ENCODE measurements around the gene SH3GL2. TPM values are rescaled to one million over a fixed set of nuclear protein-coding genes. Genes with fewer than 3 reads are reported as not detected.
"Not testable (repeated sequence)": the region's sequence is repeated elsewhere in the genome, so short reads cannot be mapped to it uniquely, and the experiment has no call there.

The SH3GL2 gene
- total and polyA plus RNA-seq, 4 donors, result 0.10 TPM; not detected in 3

DNA sequence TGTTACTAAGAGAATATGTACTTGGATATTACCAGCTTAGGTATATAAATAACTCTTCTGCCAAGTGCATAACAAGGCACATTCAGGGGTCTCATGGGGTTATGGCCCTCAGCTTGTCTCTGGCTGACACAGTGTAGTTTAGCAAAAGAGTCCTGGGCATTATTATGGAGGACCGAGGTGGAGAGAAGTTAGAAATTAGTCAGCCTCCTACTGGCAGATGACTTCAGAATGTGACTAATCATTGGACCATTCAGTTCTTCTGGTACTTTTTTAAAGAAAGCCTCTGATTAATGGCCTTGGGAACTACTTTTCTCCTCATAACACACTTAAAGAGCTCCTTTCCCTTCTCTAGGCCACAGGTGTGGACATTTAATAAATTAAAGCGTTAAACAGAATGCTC is 178.9 kb downstream of the SH3GL2 start:
- no peak overlapping the region for H3K4me3 ChIP-seq (ENCODE audit: low read length in 2 of 2)
- ATAC-seq (ENCODE audit: low FRiP score) (no peak), DNase-seq (no peak)
- intact Hi-C loops (cut with DNase I), result no loop called here
- no peak overlapping the region for H3K27ac ChIP-seq (ENCODE audit: low read depth in 1 of 2, low read length in 2 of 2)
- WGBS, 2 donors, result 70 to 90% methylated on average over 2 of the region's 2 CpGs
- H3K36me3 ChIP-seq (ENCODE audit: control insufficient read depth in 1 of 2, insufficient read depth in 2 of 2, low read length in 1 of 2), result no peaks in the 10 kb centered on the region
- no peaks in the 10 kb centered on the region for H3K4me1 ChIP-seq (ENCODE audit: control insufficient read depth in 1 of 2, insufficient read depth in 2 of 2, low read length in 2 of 2)
- no peaks in the 10 kb centered on the region for H3K27me3 ChIP-seq (ENCODE audit: control insufficient read depth in 1 of 2, insufficient read depth in 2 of 2, low read length in 1 of 2)
- H3K9me3 ChIP-seq (ENCODE audit: control insufficient read depth, low read length), result no peaks in the 10 kb centered on the region

DNA sequence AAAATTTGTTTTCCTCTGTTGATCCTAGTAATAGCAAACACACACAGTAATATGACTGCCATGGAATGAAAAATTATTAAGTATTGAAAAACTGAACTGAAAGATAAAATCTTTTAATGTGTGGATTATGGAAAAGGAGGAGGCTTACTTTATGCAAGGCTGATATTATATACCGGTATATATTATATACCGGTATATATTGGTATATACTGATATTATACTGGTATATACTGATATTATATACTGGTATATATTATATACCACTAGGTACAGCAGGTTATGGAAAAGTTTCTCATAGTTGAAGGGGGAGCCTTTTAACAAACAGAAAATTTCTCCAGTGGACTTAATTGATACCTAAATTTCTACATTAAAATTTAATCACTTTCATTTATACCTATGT is 181.4 kb downstream of the SH3GL2 start:
- Histone ChIP-seq H3K4me1 (ENCODE audit: control insufficient read depth in 1 of 2, insufficient read depth in 2 of 2, low read length in 2 of 2) (no peaks in the 10 kb centered on the region), H3K9me3 (ENCODE audit: control insufficient read depth, low read length) (no peaks in the 10 kb centered on the region), H3K36me3 (ENCODE audit: control insufficient read depth in 1 of 2, insufficient read depth in 2 of 2, low read length in 1 of 2) (no peaks in the 10 kb centered on the region), H3K4me3 (ENCODE audit: low read length in 2 of 2) (no peak overlapping the region), H3K27ac (ENCODE audit: low read depth in 1 of 2, low read length in 2 of 2) (no peak overlapping the region), H3K27me3 (ENCODE audit: control insufficient read depth in 1 of 2, insufficient read depth in 2 of 2, low read length in 1 of 2) (peaks cover 0 to 2% of the 10 kb centered on the region in 2 donors)
- ATAC-seq (ENCODE audit: low FRiP score) (no peak), DNase-seq (no peak)
- WGBS, 2 donors, result 96 to 97% methylated on average over 2 of the region's 2 CpGs
- intact Hi-C loops (cut with DNase I), result no loop called here

DNA sequence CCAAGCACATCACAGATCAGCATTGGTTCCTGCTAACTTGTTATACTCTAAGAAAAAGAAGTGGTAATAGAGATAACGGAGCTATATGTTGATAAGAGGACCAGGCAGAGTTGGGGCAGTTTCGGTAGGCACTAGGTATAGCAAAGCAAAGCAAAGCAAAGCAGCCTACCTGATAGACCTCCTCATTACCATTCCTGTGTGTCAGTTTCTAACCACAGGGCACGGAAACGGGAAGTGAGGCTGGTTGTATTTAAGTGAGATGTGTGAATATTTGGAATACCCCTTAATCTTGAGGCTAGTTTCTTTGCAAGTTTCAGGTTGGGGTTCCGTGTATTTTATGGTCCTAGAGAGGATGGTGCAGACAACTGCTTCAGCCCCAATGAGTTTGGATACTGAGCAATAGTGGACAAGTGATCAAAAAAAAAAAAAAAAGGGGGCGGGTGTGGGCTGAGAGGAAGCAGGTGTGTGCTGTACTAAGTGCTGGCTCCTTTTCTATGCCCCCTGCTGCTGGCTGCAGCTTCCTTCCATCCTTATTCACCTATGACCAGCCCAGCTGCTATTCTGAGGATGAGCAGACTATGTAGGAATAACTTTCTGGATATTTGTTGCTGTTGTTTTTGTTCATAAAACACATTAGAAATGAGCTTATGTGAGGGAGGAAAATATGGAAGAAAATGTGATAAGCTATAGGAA is 183.3 kb downstream of the SH3GL2 start:
- no peak for DNase-seq
- no peaks in the 10 kb centered on the region for H3K36me3 ChIP-seq (ENCODE audit: control insufficient read depth in 1 of 2, insufficient read depth in 2 of 2, low read length in 1 of 2)
- peaks cover 0 to 3% of the 10 kb centered on the region in 2 donors for H3K27me3 ChIP-seq (ENCODE audit: control insufficient read depth in 1 of 2, insufficient read depth in 2 of 2, low read length in 1 of 2)
- no peaks in the 10 kb centered on the region for H3K9me3 ChIP-seq (ENCODE audit: control insufficient read depth, low read length)
- H3K4me3 ChIP-seq (ENCODE audit: low read length in 2 of 2), result no peak overlapping the region
- H3K27ac ChIP-seq (ENCODE audit: low read depth in 1 of 2, low read length in 2 of 2), result no peak overlapping the region
- no peak for ATAC-seq (ENCODE audit: low FRiP score)
- 65 to 73% methylated on average over 6 of the region's 6 CpGs for WGBS, 2 donors
- H3K4me1 ChIP-seq (ENCODE audit: control insufficient read depth in 1 of 2, insufficient read depth in 2 of 2, low read length in 2 of 2), result no peaks in the 10 kb centered on the region
- intact Hi-C loops (cut with DNase I), result no loop called here

DNA sequence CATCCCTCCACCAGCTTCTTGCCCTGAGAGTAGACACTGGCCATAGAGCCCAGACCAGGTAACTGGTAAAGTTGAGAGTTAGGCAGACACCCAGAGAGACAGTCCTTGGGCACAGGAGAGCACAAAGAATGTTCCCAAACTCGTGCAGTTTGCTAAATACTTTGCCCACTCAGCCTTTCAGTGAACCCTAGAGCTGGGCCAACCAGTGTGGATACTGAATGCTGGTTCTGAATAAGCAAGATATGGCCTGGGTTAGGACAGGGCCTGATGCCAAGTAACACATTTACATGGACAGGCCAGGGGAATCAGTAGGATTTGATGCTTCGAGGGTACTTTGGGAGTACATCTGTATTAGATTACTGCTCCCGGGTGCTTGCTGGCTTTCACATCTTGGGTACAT is 185.4 kb downstream of the SH3GL2 start:
- no peaks in the 10 kb centered on the region for H3K36me3 ChIP-seq (ENCODE audit: control insufficient read depth in 1 of 2, insufficient read depth in 2 of 2, low read length in 1 of 2)
- H3K27me3 ChIP-seq (ENCODE audit: control insufficient read depth in 1 of 2, insufficient read depth in 2 of 2, low read length in 1 of 2), result peaks cover 0 to 3% of the 10 kb centered on the region in 2 donors
- H3K9me3 ChIP-seq (ENCODE audit: control insufficient read depth, low read length), result no peaks in the 10 kb centered on the region
- intact Hi-C loops (cut with DNase I), result no loop called here
- no peaks in the 10 kb centered on the region for H3K4me1 ChIP-seq (ENCODE audit: control insufficient read depth in 1 of 2, insufficient read depth in 2 of 2, low read length in 2 of 2)
- H3K27ac ChIP-seq (ENCODE audit: low read depth in 1 of 2, low read length in 2 of 2), result no peak overlapping the region
- ATAC-seq (ENCODE audit: low FRiP score) (no peak), DNase-seq (no peak)
- H3K4me3 ChIP-seq (ENCODE audit: low read length in 2 of 2), result no peak overlapping the region
- 50 to 63% methylated on average over 2 to 3 of the region's 3 CpGs for WGBS, 2 donors

DNA sequence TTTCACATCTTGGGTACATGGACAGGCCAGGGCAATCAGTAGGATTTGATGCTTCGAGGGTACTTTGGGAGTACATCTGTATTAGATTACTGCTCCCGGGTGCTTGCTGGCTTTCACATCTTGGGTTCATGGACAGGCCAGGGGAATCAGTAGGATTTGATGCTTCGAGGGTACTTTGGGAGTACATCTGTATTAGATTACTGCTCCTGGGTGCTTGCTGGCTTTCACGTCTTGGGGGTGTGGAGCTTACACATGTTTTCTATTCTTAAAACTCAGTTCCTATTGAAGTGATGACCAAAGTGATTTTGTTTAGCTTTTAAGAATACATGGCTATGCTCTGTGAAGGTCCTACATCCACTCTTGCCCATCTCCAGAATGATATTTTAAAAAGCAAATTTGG is 186.3 kb downstream of the SH3GL2 start:
- H3K9me3 ChIP-seq (ENCODE audit: control insufficient read depth, low read length); H3K27me3 ChIP-seq (ENCODE audit: control insufficient read depth in 1 of 2, insufficient read depth in 2 of 2, low read length in 1 of 2); intact Hi-C loops (cut with DNase I); ATAC-seq (ENCODE audit: low FRiP score); DNase-seq; H3K27ac ChIP-seq (ENCODE audit: low read depth in 1 of 2, low read length in 2 of 2); H3K4me3 ChIP-seq (ENCODE audit: low read length in 2 of 2); H3K36me3 ChIP-seq (ENCODE audit: control insufficient read depth in 1 of 2, insufficient read depth in 2 of 2, low read length in 1 of 2); H3K4me1 ChIP-seq (ENCODE audit: control insufficient read depth in 1 of 2, insufficient read depth in 2 of 2, low read length in 2 of 2): not testable (repeated sequence)
- WGBS, 2 donors, result 33 to 56% methylated on average over 4 of the region's 4 CpGs

DNA sequence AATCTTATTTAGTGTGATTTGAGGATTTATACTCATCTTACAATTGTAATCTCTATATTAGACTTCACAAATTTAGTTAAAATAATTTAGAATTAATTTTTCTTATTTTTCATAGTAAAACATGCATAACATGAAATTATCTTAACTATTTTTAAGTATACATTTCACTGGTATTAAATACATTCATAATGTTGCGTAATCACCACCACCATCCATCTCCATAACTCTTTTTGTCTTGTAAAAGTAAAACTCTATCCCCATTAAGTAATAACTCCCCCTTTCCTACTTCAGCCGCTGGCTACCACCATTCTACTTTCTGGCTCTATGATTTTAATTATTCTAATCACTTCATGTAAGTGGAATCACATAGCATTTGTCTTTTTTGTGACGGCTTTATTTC is 193.4 kb downstream of the SH3GL2 start:
- H3K36me3 ChIP-seq (ENCODE audit: control insufficient read depth in 1 of 2, insufficient read depth in 2 of 2, low read length in 1 of 2), result no peaks in the 10 kb centered on the region
- intact Hi-C loops (cut with DNase I), result no loop called here
- no peaks in the 10 kb centered on the region for H3K9me3 ChIP-seq (ENCODE audit: control insufficient read depth, low read length)
- WGBS, 2 donors, result 70 to 87% methylated on average over 3 of the region's 3 CpGs
- peaks cover 0 to 2% of the 10 kb centered on the region in 2 donors for H3K27me3 ChIP-seq (ENCODE audit: control insufficient read depth in 1 of 2, insufficient read depth in 2 of 2, low read length in 1 of 2)
- DNase-seq (no peak), ATAC-seq (ENCODE audit: low FRiP score) (no peak)
- H3K4me1 ChIP-seq (ENCODE audit: control insufficient read depth in 1 of 2, insufficient read depth in 2 of 2, low read length in 2 of 2), result no peaks in the 10 kb centered on the region
- H3K27ac ChIP-seq (ENCODE audit: low read depth in 1 of 2, low read length in 2 of 2), result no peak overlapping the region
- H3K4me3 ChIP-seq (ENCODE audit: low read length in 2 of 2), result no peak overlapping the region

DNA sequence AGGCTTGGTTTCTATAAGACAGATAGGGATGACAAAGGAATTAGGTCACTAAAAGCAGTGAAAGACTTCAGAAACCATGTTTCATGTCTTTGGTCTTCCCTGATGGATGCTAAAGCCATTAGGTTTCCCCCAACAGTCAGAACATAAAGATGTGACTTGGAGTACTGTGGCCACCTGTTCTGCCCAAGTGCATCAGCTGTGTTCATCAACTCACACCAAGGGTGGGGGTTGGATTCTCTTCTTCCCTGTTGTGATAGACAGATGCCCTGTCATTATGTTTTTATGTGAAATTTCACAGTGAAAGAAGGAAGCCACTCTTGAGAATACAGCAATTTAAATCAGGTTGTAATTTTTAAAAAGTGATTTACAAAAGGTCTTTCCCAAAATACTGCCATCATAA is 196.8 kb downstream of the SH3GL2 start:
- DNase-seq (no peak), ATAC-seq (ENCODE audit: low FRiP score) (no peak)
- Histone ChIP-seq H3K27ac (ENCODE audit: low read depth in 1 of 2, low read length in 2 of 2) (no peak overlapping the region), H3K27me3 (ENCODE audit: control insufficient read depth in 1 of 2, insufficient read depth in 2 of 2, low read length in 1 of 2) (peaks cover 0 to 2% of the 10 kb centered on the region in 2 donors), H3K4me3 (ENCODE audit: low read length in 2 of 2) (no peak overlapping the region), H3K9me3 (ENCODE audit: control insufficient read depth, low read length) (no peaks in the 10 kb centered on the region), H3K36me3 (ENCODE audit: control insufficient read depth in 1 of 2, insufficient read depth in 2 of 2, low read length in 1 of 2) (no peaks in the 10 kb centered on the region), H3K4me1 (ENCODE audit: control insufficient read depth in 1 of 2, insufficient read depth in 2 of 2, low read length in 2 of 2) (no peaks in the 10 kb centered on the region)
- intact Hi-C loops (cut with DNase I), result no loop called here

DNA sequence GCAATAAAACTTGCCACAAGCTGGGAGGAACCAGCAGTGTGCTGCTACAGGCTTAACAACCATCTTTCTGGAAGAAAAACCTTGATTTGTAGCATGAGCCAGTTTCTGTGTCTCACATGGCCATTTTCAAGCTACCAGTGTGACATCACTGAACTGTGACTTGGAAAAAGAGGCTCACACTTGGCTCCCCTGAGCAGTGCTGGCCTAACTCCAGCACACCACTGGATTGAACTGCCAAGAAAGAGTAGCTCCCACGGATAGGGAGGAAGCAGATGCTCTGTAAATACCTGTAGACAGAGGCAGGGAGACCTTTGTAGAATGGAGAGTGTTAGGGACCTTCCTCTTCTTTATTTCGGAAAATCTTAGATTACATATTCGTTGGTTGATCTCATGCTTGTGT is 197.9 kb downstream of the SH3GL2 start:
- peak; percentile 36 for ATAC-seq (ENCODE audit: low FRiP score)
- intact Hi-C loops (cut with DNase I), result no loop called here
- Histone ChIP-seq H3K36me3 (ENCODE audit: control insufficient read depth in 1 of 2, insufficient read depth in 2 of 2, low read length in 1 of 2) (no peaks in the 10 kb centered on the region), H3K27ac (ENCODE audit: low read depth in 1 of 2, low read length in 2 of 2) (no peak overlapping the region), H3K27me3 (ENCODE audit: control insufficient read depth in 1 of 2, insufficient read depth in 2 of 2, low read length in 1 of 2) (no peaks in the 10 kb centered on the region), H3K4me3 (ENCODE audit: low read length in 2 of 2) (no peak overlapping the region), H3K4me1 (ENCODE audit: control insufficient read depth in 1 of 2, insufficient read depth in 2 of 2, low read length in 2 of 2) (no peaks in the 10 kb centered on the region), H3K9me3 (ENCODE audit: control insufficient read depth, low read length) (no peaks in the 10 kb centered on the region)
- WGBS, 2 donors, result 27 to 28% methylated on average over 3 of the region's 3 CpGs
- no peak for DNase-seq

DNA sequence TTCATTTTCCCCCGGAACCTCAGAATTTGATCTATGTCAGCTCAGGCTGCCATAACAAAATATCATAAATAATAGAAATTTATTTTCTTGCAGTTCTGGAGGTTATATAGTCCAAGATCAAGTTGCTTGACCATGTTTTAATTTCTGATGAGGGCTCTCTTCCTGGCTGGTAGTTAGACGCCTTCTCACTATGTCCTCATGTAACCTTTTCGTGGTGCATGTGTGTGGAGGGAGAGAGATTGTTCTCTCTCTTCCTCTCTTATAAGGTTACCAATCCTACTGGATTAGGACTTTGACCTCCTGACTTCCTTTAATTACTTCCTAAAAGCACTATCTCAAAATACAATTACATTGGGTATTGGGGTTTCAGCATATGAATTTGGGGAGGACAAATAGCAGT is 198.6 kb downstream of the SH3GL2 start:
- WGBS, 2 donors, result 65 to 74% methylated on average over 3 of the region's 3 CpGs
- no peaks in the 10 kb centered on the region for H3K9me3 ChIP-seq (ENCODE audit: control insufficient read depth, low read length)
- H3K36me3 ChIP-seq (ENCODE audit: control insufficient read depth in 1 of 2, insufficient read depth in 2 of 2, low read length in 1 of 2), result no peaks in the 10 kb centered on the region
- H3K27ac ChIP-seq (ENCODE audit: low read depth in 1 of 2, low read length in 2 of 2), result no peak overlapping the region
- H3K27me3 ChIP-seq (ENCODE audit: control insufficient read depth in 1 of 2, insufficient read depth in 2 of 2, low read length in 1 of 2), result no peaks in the 10 kb centered on the region
- DNase-seq (no peak), ATAC-seq (ENCODE audit: low FRiP score) (no peak)
- no peak overlapping the region for H3K4me3 ChIP-seq (ENCODE audit: low read length in 2 of 2)
- no peaks in the 10 kb centered on the region for H3K4me1 ChIP-seq (ENCODE audit: control insufficient read depth in 1 of 2, insufficient read depth in 2 of 2, low read length in 2 of 2)
- intact Hi-C loops (cut with DNase I), result no loop called here
